HG03159 (cell line): Measurements from ENCODE around the gene GNA12.
A peak's percentile ranks its signal among the peaks of the same experiment; 100 is the strongest.

ENCODE experiments used
- ATAC-seq: cut with Tn5 transposase; IDR thresholded peaks from one replicate; pipeline ENCODE4 v1.9.1; 2021; ENCODE audit warnings: mild to moderate bottlenecking, moderate library complexity; ENCODE audit not compliant: unreplicated experiment

GNA12 gene, protein sequence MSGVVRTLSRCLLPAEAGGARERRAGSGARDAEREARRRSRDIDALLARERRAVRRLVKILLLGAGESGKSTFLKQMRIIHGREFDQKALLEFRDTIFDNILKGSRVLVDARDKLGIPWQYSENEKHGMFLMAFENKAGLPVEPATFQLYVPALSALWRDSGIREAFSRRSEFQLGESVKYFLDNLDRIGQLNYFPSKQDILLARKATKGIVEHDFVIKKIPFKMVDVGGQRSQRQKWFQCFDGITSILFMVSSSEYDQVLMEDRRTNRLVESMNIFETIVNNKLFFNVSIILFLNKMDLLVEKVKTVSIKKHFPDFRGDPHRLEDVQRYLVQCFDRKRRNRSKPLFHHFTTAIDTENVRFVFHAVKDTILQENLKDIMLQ

DNA sequence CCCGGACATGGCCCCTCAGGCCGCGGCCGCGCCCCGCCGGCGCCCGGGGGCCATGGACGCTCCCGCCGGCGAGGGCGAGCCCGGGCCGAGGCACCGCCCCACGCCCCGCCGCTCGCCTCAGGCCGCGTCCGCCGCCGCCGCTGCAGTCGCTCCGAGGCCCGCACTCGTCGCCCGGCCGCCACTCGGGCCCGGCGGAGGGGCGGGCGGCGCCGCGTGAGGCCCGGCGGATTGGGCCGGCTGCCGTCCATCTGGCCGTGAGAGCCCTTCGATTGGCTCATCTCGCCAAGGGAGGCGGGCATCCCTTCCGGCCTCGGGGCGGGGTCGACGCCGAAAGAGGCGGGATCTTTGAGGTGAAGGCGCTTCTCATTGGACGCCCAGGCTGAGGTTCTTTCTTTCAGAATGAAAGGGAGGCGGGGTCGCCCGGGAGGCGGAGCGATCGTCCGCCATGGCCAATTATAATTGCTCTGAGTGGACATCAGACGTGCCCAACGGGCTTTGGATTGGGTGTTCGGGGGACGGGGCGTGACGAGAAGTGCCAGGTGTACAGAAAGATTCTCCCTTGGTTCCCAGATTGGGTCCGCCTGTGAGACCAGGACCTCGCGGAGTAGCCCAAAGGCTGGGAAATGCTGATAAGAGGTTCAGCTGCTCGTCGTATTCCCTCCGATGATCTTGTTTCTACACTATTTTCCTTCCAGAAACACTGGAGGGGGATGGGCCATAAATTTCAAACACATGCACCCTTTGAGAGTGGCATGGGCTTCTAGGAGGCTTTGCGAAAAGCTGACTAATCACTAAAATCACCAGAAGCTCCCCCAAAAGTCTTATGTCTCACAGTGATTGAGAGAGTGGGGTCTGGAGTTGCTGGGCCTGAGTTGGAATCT lies at the start of gene GNA12:
Gene GNA12, minus strand, starts transcription at position 156 of the 881 bp plus-strand sequence. Its CDS starts 147 bp downstream, at position 9.
- peak; percentile 96 for ATAC-seq

DNA sequence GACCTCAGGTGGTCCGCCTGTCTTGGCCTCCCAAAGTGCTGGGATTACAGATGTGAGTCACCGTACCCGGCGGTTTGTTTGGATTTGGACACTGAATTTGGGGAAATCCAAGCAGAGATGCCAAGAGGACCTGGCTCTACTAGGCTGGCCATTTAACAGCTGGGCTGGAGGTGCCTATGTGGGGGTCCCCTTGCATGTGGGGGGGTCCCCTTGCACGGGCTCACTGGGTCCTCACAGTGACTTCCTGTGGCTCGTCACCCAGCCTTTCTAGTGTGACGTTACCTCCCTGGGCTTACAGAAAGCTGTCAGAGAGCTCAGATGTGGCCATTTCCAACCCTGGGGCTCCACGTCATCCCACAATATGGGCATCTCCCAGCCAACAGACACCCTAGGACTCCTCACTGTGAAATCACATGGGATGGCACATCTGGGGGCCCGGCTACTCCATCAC lies 49.3 kb upstream of the GNA12 start:
- ATAC-seq = no peak

DNA sequence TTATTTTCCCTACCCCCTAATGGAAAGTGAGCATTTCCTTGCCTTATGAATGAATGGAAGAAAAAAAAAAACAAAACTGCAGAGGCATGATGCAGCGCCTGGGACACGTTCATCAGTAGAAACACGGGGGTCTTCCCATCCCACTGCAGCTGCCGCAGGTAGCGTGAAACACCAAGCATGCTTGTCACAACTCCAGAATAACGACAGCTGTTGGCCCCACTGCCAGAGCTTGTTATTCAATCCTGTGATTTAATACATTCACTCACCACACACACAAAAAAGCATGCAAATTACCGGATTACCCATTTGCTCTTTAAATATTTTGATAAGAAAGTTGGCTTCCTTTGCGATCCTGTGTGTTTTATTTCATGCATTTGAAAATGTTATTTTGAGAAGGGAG lies 48.4 kb upstream of the GNA12 start:
- ATAC-seq = no peak

DNA sequence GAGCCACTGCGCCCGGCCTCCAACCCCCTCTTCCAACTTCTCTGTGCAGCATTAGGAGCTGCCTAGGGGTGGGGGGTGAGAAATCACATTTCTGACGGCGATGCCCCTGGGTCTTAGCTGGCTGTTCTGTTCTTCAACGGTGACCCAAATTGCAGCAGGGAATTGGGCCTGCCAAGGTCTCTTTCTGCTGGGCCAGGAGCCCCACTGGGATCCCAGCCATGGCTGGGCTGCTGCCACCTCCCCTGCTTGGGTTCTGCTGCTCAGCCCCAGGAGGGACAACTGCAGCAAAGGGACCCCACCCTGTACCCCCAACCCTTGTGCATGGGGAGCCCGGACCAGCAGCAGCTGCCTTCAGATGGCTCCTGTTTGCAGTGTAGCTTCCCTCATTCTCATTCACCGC lies 43.7 kb upstream of the GNA12 start:
- ATAC-seq = no peak

DNA sequence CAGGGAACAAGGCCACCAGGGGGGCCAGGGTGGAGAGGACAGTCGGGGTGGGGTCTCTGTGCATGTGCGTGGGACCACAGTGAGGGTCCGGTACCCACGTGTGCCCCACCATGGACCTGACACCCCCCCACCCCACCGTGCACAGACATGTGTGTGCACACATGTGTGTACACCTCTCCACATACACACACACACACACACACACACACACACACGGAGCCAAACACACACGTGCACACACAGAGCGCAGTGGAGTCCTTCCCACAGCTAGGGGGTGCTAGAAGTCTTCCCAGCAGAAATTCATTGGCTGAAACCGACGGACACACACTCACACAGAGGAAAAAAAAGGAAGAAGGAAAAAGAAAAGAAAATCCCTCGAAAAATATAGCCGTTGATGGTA lies 42.8 kb upstream of the GNA12 start:
- no peak for ATAC-seq

DNA sequence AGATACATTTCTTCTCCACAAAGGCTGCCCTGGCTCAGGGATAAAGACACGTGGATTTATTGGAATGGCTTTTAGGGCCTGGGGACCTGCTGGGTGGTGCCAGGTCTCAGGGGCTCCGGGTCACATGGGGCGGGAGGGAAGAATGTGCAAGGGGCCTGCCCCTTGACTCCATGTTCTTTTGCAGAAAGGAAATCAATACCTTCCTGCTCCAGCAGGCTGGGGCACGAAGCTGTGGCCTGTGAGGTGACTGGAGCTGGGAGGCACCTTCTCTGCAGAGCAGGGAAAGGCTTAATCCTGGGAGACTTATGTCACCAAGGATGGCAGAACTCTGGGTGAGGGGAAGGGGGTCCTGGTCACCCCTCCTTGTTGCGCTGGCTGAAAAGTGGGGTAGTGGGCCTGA lies 42.3 kb upstream of the GNA12 start:
- no peak for ATAC-seq

DNA sequence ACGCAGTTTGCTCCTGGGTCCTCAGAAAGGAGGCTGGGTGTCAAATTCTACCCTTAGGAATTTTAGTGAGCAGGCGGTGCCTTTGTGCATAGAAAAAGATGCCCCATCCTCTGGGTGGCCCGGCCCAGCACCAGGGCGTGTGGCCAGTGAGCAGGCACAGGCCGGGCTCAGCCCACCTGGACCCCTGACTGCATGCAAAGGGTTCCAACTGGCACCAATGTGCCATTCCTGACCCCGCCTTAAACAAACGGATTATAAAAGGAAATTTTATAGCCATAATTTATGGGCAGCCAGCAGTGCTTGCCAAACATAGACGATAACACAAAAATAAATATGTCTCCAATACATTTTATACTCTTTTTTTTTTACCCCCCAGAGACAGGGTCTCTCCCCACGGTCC lies 40.1 kb upstream of the GNA12 start:
- no peak for ATAC-seq

DNA sequence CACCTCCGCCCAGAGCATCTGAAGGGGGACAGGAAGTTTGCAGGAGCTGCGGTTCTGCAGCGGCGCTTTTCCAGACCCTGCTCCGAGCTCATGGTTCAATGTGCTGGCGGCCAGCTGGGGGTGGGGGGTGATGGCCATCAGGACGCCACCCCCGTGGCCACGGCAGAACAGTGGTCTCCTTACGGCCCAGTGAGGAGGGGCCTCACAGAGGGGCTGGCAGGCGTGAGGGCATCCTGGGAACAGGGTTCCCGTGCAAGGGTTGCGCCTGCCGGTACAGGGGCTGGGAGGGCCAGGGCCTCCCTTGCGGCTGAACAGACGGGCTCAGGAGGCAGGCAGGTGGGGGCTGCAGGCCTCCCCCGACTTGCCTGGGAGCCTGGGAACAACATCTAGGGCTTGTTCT lies 39.0 kb upstream of the GNA12 start:
- no peak for ATAC-seq

DNA sequence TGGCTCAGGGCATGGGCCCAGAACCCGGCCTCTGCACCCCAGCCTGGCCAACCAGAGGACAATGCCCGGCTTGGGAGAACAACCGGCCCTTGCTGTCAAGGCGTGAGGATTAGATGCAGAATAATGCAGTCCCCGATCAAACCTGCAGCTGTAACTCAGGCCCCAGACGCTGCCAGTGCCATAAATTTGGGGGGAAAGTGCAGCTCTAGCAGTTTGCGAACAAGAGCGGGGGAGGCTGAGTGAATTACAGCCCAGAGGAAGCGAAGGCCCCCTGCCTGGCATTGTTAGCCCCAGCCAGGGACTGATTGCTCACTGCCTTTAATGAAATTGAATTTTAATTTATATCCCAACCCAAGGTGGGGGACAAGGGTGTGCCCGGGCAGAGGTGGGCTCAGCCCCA lies 38.0 kb upstream of the GNA12 start:
- no peak for ATAC-seq

DNA sequence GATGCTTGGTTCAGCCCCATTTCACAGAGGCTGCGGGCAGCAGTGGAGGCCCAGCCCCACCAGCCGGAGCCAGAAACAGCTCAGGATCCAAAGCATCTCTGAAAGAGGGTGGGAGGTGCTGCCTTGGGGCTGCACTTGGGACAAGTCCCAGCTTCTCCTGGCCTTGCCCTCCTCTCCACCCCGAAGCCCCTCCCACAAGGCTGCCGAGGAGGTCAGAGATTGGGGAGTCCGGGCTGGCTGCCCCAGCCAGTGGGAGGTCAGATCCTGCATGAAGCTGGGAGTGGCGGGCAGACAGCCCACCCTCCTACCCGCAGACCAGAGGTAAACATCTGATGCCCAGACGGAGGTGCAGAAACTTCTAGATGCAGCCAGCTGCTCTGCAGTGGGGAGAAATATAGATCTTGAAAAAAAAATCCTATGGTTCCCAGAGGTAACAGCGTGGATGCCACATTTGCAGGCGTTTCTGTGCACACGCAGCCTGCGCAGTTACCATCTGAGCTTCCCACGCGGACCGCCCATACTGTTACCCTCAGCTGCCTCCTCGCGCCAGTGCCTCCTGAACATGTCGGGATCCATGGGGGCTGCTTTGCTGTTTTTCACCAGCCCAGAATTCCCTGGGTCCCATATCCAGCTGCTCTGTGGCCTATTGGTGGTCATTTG lies 36.9 kb upstream of the GNA12 start:
- ATAC-seq = no peak

DNA sequence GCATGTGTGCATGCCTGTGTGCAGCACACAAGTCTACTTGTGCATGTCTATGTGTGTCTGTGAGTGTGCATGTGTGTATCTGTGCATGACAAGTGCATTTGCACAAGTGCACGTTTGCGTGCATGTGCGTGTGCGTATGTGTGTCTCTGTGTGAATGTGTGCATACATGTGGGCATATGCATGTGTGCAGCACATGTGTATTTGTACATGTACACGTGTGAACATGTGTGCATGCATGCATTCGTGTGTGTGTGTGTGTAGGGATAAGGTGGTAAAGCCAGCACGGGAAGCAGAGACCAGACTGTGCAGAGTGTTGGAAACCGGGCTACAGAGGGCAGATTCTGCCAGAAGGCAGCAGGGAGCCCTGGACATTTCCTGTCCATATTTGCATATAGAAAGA lies 35.9 kb upstream of the GNA12 start:
- ATAC-seq = no peak

DNA sequence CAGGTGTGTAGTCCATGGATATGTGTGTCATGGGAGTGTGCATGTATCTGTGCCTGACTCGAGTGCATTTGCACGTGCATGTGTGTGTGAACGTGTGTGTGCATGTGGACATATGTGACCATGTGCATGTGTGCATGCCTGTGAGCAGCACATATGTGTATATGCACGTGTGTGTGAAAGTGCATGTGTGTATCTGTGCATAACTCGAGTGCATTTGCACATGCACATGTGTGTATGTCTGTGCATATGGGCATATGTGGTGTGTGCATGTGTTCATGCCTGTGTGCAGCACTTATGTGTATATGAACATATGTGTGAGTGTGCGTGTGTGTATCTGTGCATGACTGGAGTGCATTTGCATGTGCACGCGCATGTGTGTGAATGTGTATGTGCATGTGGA lies 35.2 kb upstream of the GNA12 start:
- no peak for ATAC-seq

DNA sequence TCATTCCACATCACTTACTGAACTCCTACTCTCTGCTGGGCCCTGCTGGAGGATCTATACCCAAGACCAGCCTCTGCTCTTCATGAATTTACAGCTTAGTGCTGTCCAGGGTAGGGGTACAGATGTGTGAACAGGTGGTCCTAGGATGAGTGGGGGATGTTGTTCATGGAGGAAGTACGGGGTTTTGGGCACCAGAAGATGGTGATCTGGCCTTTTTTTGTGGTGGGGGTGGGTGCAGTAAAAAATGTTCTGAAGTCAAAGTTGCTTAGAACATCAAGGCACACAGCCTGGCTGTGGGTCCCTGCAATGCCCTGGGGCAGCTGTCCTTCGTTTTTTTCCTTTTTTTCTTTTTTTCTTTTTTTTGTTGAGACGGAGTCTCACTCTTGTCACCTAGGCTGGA lies 34.2 kb upstream of the GNA12 start:
- ATAC-seq = no peak

DNA sequence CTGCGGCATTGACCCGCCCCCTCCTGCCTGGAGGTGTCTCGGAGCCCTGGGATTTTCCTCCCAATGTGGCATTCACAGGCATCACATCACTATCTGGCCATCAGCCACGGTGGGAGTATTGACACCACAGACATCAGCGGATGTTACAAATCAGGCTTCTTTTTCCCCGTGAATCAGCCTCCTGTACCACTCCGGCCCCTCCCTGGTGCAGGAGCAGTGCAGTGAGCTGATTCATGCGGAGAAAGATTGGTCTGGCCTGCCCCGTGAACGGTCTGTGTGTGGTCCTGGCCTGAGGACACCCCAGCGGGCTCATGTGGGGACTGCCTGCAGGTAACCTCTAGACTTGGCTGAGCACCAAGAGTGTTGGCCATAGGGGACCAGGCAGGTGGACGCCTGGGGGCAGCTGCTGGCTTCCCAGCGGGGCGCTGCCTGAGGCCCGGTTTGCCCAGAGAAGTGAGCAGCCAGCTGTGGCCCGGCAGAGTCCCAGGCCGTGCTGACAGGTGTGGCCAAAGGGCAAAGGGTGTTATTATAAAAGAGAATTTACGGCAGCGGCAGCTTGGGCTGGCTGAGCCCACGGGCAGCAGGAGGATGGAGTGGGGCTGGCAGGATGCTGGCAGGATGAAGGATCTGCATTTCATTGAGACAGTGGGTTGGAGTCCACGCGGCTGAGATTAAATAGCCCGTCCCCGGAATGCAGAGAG lies 32.1 kb upstream of the GNA12 start:
- no peak for ATAC-seq

DNA sequence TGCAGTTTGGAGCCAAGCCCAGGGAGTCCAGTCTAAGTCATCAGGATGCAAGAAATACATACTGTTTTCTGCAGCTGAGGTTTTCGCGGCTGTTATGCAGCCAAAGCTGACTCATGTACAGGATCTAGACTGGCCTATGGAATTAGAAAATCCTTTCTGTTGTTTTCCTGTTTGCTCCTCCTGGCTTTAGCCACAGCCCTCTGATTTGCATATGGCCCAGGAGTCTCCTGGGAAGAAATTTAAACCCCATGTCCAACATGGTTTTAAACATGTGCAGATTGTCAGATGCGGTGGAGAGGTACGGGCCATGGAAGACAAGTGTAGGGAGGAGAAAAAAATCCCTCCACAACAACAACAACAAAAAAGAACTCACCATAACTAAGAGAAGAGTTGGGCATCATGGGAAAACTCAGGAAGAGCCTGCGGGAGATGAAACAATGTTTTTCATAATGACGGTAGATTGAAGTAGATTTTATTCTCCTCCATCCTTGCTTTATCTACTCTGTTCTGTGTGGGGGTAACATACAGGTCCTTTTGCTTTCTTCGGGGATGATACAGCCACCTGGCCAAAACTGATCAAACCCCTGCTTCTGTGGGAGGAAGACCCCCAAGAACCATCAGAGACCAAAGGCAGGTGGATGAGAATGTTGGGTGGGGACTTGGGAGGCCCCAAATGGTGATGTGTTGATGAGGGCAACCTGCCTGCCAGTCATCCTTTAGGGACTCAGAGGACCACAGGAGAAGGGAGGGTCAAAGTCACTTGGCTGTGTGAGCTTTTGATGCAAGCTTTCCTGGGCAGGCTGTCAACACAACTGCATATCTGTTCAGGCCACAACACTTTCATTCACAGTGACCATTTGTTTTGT lies 29.8 kb upstream of the GNA12 start:
- no peak for ATAC-seq

DNA sequence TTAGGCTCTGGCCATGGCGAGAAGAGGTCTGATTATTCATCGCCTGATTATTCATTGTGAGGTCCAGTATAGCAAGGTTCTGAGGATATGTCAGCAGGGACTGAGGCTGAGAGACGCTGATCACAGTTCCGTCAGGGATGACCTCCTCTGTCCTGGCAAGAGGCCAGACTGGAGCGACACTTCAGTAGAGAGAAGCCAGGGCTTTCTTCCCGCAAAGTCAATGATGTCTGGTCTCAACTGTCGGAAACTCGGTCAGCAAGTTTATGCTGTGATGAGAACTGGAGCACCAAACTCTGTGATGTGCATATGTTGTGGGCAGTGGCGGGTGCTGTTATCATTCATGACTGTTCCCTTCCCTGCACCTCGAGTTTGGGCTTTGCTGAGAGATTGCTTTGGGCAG lies 29.0 kb upstream of the GNA12 start:
- no peak for ATAC-seq

DNA sequence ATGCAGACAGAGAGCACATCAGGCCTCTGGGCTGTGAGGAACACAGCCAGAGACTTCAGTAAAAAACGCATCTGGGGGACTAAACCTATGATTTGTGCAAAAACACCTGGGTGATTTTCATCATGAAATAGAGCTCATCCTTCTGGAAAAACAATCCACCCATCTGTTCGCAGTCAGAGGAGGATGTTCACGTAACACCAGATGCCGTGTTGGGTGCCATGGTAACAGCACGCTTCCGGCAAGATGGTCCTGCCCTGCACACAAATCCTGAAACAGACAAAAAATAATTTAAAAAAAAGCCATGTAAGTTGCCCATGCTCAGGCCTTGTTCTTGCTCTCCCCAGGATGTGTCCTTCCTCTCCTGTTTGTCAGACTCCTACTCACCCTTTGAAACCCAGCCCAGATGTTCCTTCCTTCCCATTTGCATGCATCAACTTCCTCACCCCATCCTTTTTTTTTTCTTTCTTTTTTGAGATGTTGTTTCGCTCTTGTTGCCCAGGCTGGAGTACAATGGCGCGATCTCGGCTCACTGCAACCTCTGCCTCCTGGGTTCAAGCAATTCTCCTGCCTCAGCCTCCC lies 28.3 kb upstream of the GNA12 start:
- no peak for ATAC-seq

DNA sequence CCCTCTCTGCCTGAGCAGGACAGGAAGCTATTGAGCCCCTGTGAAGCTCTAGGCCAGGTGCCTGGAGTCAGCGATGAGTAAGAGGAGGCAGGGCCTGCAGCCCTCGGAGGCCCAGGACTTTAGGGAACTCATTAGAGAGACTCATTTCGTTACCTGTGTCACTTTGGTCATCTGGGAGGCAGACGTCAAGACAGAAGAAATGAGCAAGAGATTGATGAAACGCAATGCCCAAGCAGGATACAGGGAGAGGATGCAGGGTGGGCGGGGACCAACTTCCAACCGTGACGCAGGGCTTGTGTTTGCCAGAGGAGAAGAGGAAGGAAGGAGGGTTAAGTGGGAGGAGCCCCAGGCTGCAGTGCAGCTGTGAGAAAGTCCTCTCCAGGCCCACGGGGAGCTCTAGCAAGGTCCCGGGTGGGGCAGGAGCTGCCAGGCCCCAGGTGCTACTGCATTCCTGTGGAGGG lies 26.4 kb upstream of the GNA12 start:
- ATAC-seq = peak; percentile 63

DNA sequence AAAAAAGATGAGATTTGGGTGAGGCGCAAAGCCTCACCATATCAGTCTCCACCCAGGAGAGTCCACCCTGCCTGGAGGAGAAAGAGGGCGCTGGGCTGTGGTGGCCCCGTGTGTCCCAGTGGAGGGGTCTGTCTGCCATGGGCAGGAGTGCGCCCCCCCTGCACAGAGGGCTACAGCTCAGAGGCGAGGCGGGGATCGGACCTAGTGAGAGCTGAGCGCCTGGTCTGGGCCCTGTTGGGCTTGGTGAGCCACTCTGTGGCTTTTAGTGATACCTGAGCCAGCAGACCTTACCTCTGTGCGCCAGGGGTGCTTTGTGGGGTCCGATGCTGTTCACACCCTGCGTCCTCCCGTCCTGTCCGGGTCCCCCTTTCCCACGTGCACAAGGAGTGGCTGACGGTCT lies 25.9 kb upstream of the GNA12 start:
- ATAC-seq = no peak

DNA sequence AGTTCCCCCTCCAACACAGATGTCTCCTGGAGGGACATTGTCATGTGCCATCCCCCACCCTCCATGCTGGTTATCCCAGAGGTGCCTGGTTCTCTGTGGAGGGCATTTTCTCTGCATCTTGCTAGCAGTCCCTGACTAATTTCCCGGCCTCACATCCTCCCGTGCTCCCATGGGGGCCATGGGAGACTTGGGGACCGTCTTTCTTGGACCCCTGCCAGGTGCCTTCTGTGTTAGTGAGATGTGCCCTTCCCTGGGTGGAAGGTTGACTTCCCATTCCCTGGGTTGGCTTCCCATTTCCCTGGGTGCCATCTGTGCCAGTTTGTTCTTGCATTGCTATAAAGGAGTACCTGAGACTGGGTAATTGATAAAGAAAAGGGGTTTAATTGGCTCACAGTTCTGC lies 22.5 kb upstream of the GNA12 start:
- no peak for ATAC-seq
